CD1c-positive myeloid dendritic cell (primary cell): ENCODE measurements around the gene PIP5KL1.

Experiments
- DNase-seq: peaks from one replicate; pipeline ENCODE4 v3.0.0-alpha.2; 2016; ENCODE audit errors: extremely low spot score

PIP5KL1 gene

DNA sequence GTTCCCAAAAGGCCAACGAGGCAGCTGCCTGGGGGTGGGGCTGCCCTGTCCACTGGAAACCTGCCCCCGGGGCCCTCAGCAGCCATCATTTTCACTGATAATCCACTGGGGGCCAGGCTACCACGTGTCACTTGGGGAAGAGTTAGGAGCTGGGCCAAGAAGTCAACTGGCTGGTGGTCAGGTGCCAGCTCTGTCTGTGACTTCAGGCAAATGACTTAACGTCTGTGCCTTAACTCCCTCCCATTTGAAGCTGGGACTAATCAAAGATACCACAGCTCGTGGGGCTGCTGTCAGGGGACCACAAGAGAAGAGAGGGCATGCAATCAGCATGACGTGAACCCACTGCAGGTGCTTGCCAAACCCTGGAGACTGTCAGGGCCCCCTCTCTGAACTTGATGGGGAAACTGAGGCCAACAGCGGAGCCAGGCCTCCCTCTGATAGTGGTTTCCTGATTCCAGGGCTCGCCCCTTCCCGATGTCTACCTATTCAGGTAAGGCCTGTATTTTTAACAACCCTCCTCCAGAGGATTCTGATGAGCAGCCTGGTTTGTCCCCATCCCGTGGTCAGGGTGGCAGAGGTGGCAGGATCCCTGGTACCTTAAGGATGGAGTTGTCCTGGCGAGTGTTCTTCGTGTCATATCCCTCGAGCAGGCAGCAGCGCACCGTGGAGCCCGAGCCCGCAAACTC, 19.4 kb upstream of the PIP5KL1 start:
- no peak for DNase-seq

DNA sequence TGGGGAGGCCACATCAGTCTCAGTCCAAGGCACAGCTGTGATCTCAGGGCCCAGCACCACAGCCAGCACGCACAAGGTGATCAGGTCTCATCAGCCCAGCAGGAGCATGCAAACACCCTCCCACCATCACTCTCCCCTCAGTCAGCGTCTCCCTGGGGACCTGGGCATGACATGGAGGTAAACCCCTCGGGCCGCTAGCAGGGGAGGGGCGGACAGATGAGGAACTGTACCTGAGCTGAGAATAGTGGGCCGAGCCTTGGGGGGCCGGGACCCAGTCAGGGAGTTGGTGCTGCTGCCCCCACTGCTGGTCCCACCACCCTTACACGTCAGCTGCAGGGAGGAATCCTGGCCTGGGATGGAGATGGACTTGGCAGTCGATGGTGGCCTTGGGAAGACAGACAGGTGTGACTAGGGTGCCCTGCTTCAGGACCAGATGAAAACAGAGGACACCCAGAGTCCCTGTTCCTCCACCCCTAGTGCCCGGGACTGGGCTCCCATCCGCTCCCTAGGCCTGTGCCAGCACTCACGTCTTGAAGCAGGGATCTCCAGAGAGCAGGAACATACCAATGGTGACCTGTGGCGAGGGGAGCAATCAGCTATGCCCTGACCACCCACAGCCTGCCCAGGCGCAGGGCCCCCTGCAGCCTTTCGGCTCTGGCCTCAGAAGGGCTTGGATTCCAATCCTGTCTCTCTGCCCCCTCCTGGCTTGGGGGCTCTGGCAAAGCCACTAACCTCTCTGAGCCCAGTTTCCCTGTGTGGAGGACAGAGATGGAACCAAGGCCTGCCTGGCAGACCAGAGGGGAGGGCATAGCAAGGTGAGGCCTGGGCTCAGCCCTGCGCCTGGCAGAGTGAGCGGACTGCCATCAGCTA, 17.5 kb upstream of the PIP5KL1 start:
- DNase-seq, result no peak

- DNase-seq, result no peak
Measured at GRCh38 chr9:127946728-127947127, 16.2 kb upstream of the PIP5KL1 start.

DNA sequence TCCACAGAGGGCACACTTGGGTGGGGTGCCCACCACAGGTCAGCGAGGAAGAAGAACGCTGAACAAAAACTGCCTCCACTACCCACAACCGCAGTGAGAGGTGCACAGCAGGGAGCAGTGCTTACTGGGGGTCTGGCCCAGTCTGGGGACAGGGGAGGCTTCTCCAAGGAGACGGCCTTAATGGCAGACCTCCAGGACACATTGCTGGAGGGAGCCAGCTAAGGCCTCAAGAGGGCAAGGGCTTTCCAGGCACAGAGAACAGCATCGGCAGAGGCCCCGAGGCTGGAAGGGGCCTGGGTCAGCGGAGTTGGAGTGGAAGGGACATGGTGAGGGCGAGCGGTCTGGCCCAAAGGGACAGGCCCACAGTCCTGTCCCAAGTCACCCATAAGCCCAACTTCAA, 15.4 kb upstream of the PIP5KL1 start:
- DNase-seq, result no peak

DNA sequence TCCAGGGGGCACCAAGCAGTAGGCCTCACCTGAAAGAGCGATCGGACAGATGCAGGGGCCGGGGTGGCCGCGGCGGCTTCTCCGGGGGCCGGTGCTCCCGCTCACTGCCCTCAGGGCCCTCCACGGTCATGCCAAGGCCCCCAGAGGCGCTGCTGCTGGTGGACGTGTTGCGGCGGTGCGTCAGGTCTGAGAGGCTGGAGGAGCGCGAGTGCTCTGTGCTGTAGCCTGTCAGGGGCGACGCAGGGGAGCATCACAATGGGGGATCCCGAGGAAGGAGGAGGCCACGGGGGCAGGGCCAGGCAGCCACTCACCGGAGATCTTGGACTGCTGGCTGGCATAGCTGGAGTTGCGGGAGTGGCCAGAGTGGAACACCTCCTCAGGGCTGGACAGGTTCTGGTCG, 14.8 kb upstream of the PIP5KL1 start:
- no peak for DNase-seq

- DNase-seq, result no peak
Measured at GRCh38 chr9:127944586-127945218, 14.1 kb upstream of the PIP5KL1 start.

GRCh38 chr9:127943731-127944144, 13.2 kb upstream of the PIP5KL1 start:
- peak; percentile 94 for DNase-seq

DNA sequence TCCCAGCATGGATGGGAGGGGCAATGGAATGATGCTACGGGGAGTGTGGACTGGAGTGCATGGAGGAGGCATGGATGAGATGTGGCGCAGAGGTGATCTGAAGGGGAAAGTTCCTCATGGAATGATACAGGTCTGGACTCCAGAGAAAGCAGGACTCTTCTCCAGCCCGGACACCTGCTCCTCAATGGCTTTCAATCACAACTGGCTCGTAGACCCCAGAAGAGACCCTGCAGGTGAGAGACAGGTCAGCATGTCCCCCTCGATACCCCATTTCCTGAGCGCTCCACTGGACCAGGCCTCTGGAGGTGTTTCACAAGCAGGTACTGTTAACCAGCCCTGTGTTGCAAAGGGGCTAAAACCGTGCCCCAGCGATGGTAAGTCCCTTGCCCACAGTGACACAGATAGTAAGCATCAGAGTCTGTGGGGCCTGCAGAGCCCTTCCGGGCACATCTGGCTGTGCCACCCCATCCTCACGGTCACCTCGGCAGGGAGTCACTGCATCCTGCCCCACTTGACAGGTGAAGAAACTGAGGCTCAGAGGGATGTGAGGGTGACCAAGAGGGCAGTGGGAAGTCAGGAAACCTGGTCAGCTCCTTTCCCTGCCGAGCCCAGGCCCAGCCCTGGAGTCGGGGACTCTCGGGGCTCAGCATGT, 12.6 kb upstream of the PIP5KL1 start:
- DNase-seq, result no peak

- DNase-seq, result peak; percentile 60
Measured at GRCh38 chr9:127942216-127943010, 11.8 kb upstream of the PIP5KL1 start.

GRCh38 chr9:127941961-127942215, 11.3 kb upstream of the PIP5KL1 start:
- no peak for DNase-seq

- no peak for DNase-seq
Measured at GRCh38 chr9:127941062-127941960, 10.7 kb upstream of the PIP5KL1 start.

GRCh38 chr9:127940593-127940992, 10.0 kb upstream of the PIP5KL1 start:
- DNase-seq, result no peak

DNA sequence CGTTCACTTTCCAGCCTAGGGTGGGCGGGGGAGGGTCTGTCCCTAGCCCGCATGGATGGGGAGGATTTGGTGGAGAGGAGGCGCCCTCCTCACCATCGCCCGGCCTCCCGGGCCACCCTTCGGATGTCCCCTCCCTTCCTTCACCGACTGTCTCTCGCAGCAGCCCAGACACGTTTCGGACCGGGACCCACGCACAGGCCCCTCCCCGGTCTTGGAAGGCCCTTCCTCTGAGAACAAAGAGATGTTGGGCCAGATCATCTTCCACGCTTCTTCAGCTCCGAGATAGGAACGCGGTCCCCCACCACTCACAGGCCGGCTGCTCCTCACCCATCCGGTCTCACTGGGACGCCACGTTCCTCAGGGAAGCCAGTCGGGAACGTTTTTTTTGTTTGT, 7.7 kb upstream of the PIP5KL1 start:
- no peak for DNase-seq

- DNase-seq, result peak; percentile 89
Measured at GRCh38 chr9:127937388-127938297, 7.1 kb upstream of the PIP5KL1 start, which contains the start of gene DPM2. TSS of gene DPM2 (minus strand) at chr9:127937854. CDS start at chr9:127937820, 34 bp downstream.

DNA sequence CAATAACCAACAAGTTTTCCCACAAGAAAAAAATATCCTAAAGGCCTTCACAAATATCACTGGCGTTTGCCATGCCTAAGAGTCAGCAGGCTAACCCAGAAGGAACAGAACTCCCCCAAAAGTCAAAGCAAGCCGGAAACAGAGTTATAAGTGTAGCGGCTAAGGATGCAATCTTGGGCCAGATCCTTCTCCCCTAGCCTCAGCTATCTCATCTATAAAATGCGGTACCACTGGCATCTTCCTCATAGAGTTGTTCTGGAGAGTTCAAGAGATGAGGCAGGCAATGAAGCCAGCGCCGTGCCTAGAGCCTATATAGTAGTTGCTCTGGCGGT, 6.4 kb upstream of the PIP5KL1 start:
- DNase-seq, result no peak

DNA sequence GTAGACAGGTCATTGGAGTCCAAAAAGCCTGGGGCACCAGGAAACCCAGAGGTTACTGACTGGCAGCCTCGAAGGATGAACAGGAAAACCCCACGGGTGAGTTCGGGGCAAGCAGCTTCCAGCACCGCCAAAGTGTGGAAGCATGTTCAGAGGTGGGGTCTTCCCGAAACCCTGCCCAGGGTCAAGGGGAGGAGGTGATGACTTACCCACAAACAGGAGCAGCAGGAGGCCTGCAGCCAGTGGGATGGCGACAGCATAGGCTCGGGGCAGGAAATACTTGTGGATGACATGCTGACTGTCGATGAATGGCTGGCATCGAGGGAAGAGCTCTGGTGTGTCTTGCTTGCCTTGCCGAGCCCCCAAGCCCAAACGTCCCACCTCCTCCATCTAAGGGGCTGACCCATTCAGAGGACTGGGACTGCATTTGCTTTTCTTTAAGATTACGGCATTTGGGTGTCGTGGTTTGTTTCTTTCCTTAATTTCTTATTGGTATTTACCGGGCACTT, 5.8 kb upstream of the PIP5KL1 start:
- no peak for DNase-seq

GRCh38 chr9:127935765-127936221, 5.2 kb upstream of the PIP5KL1 start:
- DNase-seq, result no peak

DNA sequence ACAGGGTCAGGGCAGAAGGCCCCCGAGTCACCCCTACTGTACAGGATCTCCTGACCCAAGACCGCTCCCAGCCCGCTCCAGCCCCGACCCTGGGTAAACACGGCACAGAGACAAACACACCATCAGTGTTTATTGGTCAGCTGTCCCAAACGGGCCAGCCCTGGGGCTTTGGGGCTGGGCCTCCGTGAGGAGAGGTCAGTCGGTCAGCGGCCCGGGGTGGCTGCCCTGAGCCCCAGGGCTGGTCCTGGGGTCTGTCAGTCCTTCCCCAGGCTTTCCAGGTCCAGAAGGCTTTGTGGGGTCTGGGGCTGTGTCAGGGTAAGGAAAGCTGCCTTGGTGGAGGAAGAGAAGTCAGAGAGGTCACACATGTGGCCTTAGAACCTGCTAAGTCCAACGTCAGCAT, 4.4 kb upstream of the PIP5KL1 start:
- no peak for DNase-seq

GRCh38 chr9:127934248-127934647, 3.7 kb upstream of the PIP5KL1 start:
- DNase-seq, result no peak
